PC-9 (cell line): ENCODE results near the gene SLC25A26. TPM values are rescaled to one million over a fixed set of nuclear protein-coding genes. Genes with fewer than 3 reads are reported as not detected.

Experiments used
- BruUV-seq: library from RNA; stranded (reverse); fragments of 400-500 nt; replicated peaks from 2 replicates; lab custom pipeline; 2021; lab: Mats Ljungman, UMichigan
- CTCF ChIA-PET: fragments of 300-600 bp; sonication (Branson Sonifier 250); formaldehyde crosslinking; loops from one replicate; lab custom pipeline; 2022; ENCODE audit warnings: antibody characterized with exemption; lab: Charles Lee
- POLR2A ChIA-PET: fragments of 300-600 bp; sonication (Branson Sonifier 250); formaldehyde crosslinking; loops from one replicate; lab custom pipeline; 2022; ENCODE audit warnings: antibody characterized with exemption; ENCODE audit not compliant: unreplicated experiment; lab: Charles Lee
- DNase-seq, 2 experiments: peaks; one replicate each; pipeline versions ENCODE4 v3.0.0 to v3.0.0-alpha.2; 2015 to 2022; ENCODE audit warnings: mixed read lengths in 1 of 2
- H2AFZ ChIP-seq: fragments of 200-600 bp; sonication (generic); 2 replicates; pipeline ENCODE4 v1.8.1; 2017; ENCODE audit warnings: antibody characterized with exemption
- H3F3A ChIP-seq: fragments of 200-600 bp; sonication (generic); 2 replicates; pipeline ENCODE4 v1.8.1; 2017; ENCODE audit warnings: antibody characterized with exemption, mild to moderate bottlenecking, low read depth; ENCODE audit not compliant: insufficient read depth
- H3K27ac ChIP-seq: fragments of 200-600 bp; sonication (generic); 2 replicates; pipeline ENCODE4 v1.6.1; 2016; ENCODE audit warnings: mixed run types
- H3K27me3 ChIP-seq: fragments of 200-600 bp; sonication (generic); 2 replicates; pipeline ENCODE4 v1.6.1; 2016; ENCODE audit warnings: low read depth, mixed run types; ENCODE audit not compliant: insufficient read depth
- H3K36me3 ChIP-seq: fragments of 200-600 bp; sonication (generic); 2 replicates; pipeline ENCODE4 v1.6.1; 2016; ENCODE audit warnings: low read depth, mixed run types
- H3K4me1 ChIP-seq: fragments of 200-600 bp; sonication (generic); replicated peaks from 2 replicates; pipeline ENCODE4 v1.6.1; 2016; ENCODE audit warnings: mixed run types; ENCODE audit not compliant: insufficient read depth
- H3K4me2 ChIP-seq: fragments of 200-600 bp; sonication (generic); 2 replicates; pipeline ENCODE4 v1.6.1; 2017; ENCODE audit warnings: mixed run types
- H3K4me3 ChIP-seq: fragments of 200-600 bp; sonication (generic); 2 replicates; pipeline ENCODE4 v1.6.1; 2016; ENCODE audit warnings: mixed run types
- H3K79me2 ChIP-seq: fragments of 200-600 bp; sonication (generic); 2 replicates; pipeline ENCODE4 v1.6.1; 2017; ENCODE audit warnings: low read depth, mixed run types
- H3K9me2 ChIP-seq: fragments of 200-600 bp; sonication (generic); 2 replicates; pipeline ENCODE4 v1.8.1; 2017; ENCODE audit warnings: mild to moderate bottlenecking; ENCODE audit not compliant: insufficient read depth
- H3K9me3 ChIP-seq: fragments of 200-600 bp; sonication (generic); 2 replicates; pipeline ENCODE4 v1.8.1; 2016; ENCODE audit warnings: low read depth; ENCODE audit not compliant: insufficient read depth
- H4K20me1 ChIP-seq: fragments of 200-600 bp; sonication (generic); 2 replicates; pipeline ENCODE4 v1.8.1; 2017; ENCODE audit not compliant: insufficient read depth
- CTCF ChIP-seq: fragments of 200-600 bp; sonication (generic); conservative IDR thresholded peaks from 2 replicates; pipeline ENCODE4 v1.6.1; 2017; ENCODE audit warnings: mixed run types, antibody characterized with exemption, mild to moderate bottlenecking, moderate library complexity
- EZH2 ChIP-seq: fragments of 200-600 bp; sonication (generic); IDR thresholded peaks from 2 replicates; pipeline ENCODE4 v1.8.0; 2017; ENCODE audit warnings: antibody characterized with exemption, low read depth
- intact Hi-C: fragments of 100-400 bp; cut with micrococcal nuclease; formaldehyde crosslinking; loops from one replicate; pipeline ENCODE4 v1.10.0; 2022; ENCODE audit not compliant: unreplicated experiment
- total RNA-seq: library from RNA; stranded (reverse); gene quantifications from 2 replicates; pipeline ENCODE4 v1.2.3, GENCODE V29; 2021

SLC25A26 gene
- total RNA-seq, 1 experiment from 2014 or later: 20.8 TPM

GRCh38 chr3:66228707-66229106, 7.9 kb downstream of the SLC25A26 start:
- ChIA-PET POLR2A (no interaction called here), CTCF (no interaction called here)
- no peak overlapping the region for H3K4me3 ChIP-seq
- H3K4me2 ChIP-seq: no peak overlapping the region
- H3K27me3 ChIP-seq: no peaks in the 10 kb centered on the region
- no peaks in the 10 kb centered on the region for H3K9me3 ChIP-seq
- H3K79me2 ChIP-seq: no peaks in the 10 kb centered on the region
- H2AFZ ChIP-seq: no peak overlapping the region
- H3F3A ChIP-seq: no peaks in the 10 kb centered on the region
- DNase-seq: no peak
- no peaks in the 10 kb centered on the region for H3K4me1 ChIP-seq
- no peak overlapping the region for H3K27ac ChIP-seq
- BruUV-seq: no TSS peak
- intact Hi-C loops: no loop called here
- H3K9me2 ChIP-seq: no peaks in the 10 kb centered on the region
- TF ChIP-seq CTCF (no peak), EZH2 (no peak)
- peaks cover 4% of the 10 kb centered on the region; the same call in 1 of the 2 replicates for H4K20me1 ChIP-seq
- no peaks in the 10 kb centered on the region for H3K36me3 ChIP-seq

- ChIA-PET CTCF (no interaction called here), POLR2A (no interaction called here)
- TF ChIP-seq CTCF: no peak
- TF ChIP-seq EZH2: no peak
- Histone ChIP-seq H3K36me3 (no peaks in the 10 kb centered on the region), H4K20me1 (peaks cover 4% of the 10 kb centered on the region; the same call in 1 of the 2 replicates), H3K27ac (no peak overlapping the region), H3K4me2 (no peak overlapping the region), H3K9me3 (no peaks in the 10 kb centered on the region), H3K4me1 (no peaks in the 10 kb centered on the region), H3F3A (no peaks in the 10 kb centered on the region), H2AFZ (no peak overlapping the region), H3K4me3 (no peak overlapping the region), H3K27me3 (no peaks in the 10 kb centered on the region), H3K79me2 (no peaks in the 10 kb centered on the region), H3K9me2 (no peaks in the 10 kb centered on the region)
- intact Hi-C loops: no loop called here
- no TSS peak for BruUV-seq
- no peak for DNase-seq
Measured at GRCh38 chr3:66229931-66230330, 9.1 kb downstream of the SLC25A26 start.

- TF ChIP-seq CTCF: no peak
- no peak for TF ChIP-seq EZH2
- intact Hi-C loops: no loop called here
- Histone ChIP-seq H3K27ac (no peak overlapping the region), H3K4me3 (no peak overlapping the region), H3K36me3 (no peaks in the 10 kb centered on the region), H3K79me2 (no peaks in the 10 kb centered on the region), H3K4me2 (no peak overlapping the region), H2AFZ (no peak overlapping the region), H4K20me1 (no peaks in the 10 kb centered on the region), H3K4me1 (no peaks in the 10 kb centered on the region), H3K9me3 (no peaks in the 10 kb centered on the region), H3F3A (no peaks in the 10 kb centered on the region), H3K27me3 (no peaks in the 10 kb centered on the region), H3K9me2 (no peaks in the 10 kb centered on the region)
- no peak for DNase-seq
- CTCF ChIA-PET: no interaction called here
- BruUV-seq: no TSS peak
- POLR2A ChIA-PET: no interaction called here
Measured at GRCh38 chr3:66233033-66233432, 12.2 kb downstream of the SLC25A26 start.
